Measurements from ENCODE around the gene FSTL4.
"Not testable (repeated sequence)": the region's sequence is repeated elsewhere in the genome, so short reads cannot be mapped to it uniquely, and the experiment has no call there.

The FSTL4 gene

DNA sequence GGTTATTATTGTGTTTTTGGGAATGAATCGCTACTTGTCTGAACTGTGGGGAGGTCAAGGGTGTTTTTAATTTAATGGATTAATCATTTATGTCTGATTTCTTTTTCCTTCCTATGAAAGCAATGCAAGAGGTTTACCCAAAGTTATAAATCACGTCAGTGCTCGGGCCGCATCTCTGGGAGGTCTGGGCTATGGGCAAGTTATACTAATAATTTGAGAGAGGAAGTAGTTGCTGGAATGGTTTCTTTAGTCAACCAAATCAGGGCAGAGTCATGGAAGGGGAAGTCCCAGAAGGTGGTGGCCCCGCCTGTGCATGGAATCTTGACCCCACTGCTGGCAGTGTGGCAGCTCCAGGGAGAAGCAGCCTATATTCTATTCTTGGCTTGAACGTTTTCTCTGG, 380.3 kb downstream of the FSTL4 start:
- no peak for DNase-seq

DNA sequence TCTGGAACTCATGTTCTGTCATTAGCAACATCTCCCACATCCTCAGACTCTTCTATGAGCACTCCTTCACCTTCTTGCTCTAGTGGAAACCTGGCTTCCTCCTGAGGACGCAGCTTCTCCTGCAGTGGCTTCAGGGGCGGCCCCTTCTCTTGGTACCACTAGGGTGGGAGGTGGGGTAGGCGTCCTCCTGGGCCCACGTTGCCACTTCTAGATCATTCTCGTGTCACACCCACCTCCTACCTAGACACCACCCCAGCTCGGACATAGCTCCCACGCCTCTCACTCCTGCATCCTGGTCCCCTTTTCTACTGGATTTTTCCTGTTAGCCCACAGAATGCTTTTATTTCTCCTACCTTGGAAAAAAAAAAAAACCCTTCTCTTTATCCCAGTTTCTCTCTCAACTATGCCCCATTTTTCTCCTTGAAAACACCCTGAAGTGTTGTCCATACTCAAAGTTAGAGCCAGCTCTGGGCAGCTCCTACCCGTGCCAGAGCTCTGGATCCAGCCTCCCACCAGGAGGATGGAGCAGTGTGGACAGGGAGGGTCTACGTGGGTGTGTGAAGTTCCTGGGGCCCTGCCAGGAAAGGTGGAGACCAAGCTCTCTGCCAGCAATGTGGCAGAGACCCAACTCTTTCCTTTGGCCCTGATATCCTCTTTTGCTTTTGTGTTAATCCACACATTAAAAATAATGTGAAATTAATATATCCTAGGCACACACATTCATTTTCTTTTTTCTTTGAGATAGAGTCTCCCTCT, 381.3 kb downstream of the FSTL4 start:
- DNase-seq, result no peak

DNA sequence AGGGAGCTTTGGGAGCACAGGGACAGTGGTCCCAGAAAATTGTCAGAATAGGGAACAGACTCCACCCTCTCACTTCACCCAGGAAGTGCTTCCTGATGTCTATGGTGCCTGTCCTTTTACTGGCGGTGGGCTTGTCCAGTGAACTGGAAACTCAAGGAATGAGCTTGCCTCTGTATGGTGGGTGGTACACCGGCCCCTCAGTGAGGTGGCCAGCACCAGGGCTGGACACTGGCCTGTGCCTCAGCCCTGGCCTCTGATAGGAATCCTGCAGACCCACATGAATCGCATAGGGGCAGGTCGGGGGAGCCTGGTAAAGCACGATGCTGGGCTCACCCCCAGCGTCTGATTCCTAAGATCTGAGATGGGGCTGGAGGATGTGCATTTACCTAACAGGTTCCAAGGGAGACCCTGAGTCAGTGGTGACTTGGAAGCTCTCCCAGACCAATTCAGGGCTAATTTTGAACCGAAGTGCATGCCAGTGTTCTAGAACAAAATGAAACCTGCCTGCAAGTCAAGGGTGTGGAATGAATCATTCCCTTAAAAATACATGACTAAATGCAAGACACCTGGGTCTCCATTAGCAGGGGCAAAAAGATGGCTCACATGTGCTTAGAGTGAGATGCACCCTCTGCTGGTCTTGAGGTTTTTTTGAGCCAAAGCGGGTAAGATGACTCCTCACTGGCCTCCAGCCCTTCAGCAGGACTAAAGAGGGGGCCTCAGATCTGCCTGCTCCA, 382.2 kb downstream of the FSTL4 start:
- DNase-seq, result no peak

DNA sequence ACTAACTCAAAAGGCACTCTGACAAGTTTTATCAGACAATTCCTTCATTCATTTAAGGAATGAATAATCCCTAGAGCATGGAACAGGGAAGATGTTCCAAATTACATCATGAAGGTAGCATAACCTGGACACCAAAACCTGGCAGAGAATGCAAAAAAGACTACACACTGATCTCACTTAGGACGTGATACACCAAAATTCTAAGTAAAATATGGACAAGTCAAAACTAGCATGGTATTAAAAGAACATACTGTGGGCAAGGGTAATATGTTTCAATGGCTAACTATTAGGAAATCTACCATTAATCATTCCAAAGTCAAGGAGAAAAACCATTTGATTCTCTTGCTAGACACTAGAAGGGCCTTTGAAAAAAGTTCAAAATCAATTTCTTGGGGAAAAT, 384.0 kb downstream of the FSTL4 start:
- DNase-seq, result no peak

DNA sequence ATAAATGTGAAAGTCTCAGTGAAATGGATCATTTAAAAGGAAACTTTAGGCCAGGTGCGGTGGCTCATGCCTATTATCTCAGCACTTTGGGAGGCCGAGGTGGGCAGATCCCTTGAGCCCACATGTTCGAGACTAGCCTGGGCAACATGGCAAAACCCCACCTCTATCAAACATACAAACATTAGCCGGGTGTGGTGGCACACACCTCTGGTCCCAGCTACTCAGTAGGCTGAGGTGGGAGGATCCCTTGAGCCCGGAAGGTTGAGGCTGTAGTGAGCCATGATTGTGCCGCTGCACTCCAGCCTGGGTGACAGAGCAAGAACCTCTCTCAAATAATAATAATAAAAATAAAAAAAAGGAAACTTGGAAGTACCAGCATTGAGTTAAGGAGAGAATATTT, 384.4 kb downstream of the FSTL4 start:
- no peak for DNase-seq

DNA sequence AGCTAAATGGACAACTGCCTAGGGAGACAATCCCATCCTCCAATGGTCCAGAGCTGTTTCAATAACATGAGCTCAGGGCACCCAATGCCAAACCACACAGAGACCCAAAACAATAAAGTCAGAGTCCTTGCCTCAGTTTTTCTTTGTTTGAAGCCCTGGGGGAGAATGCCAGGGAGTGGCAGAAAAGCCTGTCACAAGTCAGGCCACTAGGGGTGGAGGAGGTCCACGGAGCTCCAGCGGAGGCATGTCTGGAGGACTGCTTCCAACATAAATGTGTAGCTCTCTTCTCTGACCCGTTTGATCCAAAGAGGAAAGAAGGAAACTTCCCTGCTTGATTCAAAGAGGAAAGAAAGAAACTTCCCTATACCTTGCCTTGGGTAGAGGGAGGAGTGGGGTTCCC, 385.3 kb downstream of the FSTL4 start:
- no peak for DNase-seq

DNA sequence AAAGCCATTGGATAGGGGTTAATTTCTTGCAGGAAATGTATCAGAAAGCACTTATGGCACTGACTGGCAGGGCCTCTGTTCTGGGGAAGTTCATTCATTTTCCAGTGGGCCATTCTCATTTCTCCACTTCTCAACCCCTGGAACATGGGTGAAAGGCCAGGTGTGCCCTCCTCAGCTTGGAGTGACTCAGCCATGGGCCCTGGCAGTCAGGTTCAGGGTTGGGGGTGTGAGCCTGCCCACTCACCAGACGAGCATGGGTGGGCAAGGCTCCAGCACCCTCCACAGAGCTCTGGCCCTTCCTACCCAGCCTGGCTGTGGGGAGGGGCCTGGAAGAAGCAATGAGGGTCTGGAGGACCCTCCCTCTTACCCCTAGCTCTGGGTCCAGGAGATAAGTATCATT, 386.2 kb downstream of the FSTL4 start:
- DNase-seq, result no peak

DNA sequence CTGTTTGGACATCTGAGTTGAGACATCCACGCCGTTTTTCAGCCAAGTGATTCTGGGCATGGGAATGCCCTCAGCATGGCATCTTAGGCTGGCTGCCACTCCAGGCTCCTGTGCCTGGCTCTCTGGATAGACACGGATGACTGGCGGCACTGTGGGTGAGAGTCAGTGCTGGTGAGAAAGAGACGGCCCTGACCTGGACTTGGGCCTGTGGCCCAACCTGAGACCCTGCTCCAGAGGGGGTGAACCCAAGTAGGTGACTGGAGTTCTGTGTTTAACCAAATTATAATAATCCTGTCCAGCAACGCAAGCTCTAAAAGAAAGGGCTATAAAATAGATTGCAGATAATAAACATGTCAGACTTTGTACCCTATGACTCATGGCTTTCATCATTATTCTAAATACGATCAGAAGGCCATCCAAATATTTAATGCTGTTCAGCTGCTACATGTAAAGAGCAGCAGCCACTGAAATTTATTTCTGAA, 386.6 kb downstream of the FSTL4 start:
- no peak for DNase-seq

DNA sequence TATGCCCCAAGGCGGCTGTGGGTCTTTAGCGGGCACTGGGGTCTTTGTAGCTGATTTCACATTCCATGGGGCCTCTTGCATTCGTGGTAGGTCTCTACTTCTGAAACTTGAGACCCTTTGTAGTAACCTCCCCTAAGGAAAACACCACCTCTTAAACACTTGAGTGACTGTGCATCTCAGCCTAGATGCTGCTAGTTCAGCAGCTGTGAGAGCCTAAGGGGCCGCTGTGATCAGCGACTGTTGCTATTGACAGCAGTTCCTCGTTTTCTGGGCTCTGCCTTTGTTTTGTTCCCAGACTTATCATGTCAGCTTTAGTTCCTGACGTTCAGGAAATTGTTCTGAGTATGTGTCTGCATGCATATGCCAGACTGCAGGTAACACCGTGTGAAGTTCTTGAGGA, 389.4 kb downstream of the FSTL4 start:
- DNase-seq, result no peak

DNA sequence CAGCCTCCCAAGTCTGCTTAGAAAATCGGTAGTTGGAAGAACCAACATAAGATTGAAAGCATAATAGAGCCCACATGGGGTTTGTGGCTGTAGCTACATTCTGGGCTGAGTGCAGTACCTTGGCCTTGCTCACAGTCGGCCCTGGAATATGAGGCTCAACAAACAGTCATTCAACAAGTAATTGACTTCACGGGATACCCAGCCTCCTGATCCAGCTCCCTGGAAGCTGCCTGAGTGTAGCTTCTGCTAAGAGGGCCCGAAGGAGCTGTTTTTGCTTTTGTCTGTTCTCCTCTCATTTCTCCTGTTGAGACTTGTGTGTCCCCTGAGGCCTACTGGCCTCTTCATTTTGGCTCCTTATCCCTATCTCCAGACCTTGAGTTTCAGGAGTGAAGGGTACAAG, 389.8 kb downstream of the FSTL4 start:
- no peak for DNase-seq

DNA sequence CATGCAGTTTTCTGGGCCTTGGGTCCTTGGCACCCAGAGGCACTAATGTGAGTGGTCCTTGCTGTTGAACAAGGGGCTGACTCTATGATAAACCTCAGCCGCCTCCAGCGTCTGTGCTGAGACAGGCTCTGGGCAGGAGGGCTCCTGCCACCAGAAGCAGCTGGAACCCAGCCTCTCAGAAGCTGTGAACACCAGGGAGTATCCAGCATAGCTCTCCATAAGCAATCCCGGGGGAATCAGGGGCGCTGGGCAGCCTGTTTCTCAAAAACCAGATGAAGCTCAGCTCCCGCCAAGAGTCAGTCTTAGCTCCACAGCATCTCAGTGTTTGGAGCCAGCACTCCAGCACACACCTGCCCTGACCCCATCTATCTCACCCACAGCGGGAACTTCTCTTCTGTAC, 390.3 kb downstream of the FSTL4 start:
- DNase-seq, result no peak

DNA sequence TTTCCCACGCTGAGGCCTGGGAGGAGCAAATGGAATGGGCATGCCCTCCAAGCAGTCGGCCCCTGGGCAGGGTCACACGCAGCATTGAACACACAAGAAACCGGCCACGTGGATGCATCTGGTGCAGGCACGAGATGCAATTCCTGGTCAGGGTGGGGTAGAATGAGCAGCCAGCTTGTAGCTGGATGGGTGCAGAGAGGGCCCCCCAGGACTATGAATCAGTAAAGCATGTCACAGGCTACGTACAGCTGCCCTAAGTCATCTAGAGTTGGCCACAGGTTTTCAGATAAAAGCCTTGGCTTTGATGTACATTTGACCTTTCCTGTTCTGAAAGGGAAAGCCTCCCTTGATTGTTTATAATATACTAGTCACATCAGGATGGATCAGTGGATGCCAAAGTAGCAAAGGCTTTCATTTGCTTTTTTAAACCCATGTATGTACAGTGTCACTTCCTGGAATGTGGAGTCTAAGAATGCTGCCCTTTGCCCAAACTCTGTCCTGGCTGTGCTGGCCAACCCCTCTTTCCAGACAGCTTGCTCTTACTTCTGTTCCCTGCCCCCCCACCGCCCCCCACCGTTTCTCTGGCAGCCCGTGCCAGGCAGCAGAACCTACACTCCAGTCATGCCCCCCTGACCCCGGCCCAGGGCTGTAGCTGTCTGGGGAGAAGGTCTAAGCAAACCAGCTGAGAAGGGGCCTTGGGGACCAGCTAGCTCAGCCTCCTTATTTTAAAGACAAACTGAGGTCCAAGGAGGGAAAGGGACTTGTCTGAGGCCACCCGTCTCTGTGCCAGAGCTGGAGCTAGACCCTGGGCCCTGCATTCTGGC, 391.3 kb downstream of the FSTL4 start:
- DNase-seq, result no peak

DNA sequence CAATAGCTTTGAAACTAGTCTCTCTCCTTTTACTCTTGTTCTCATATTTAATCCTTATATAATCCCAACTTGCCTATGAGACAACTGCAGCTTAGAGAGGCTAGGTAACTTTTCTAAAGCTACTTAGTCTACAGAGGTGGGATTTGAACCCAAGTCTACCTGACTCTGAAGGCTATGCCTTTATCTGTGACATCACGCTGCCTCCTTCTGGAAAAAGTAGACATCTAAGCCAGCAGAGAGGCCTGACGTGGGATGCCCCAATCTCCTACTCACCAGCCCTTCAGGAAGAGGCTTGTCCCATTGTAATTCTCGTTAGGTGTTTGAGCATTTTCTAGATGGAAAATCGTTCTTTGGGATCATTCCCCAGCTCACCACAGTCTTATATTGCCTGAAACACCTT, 393.0 kb downstream of the FSTL4 start:
- DNase-seq, result no peak

DNA sequence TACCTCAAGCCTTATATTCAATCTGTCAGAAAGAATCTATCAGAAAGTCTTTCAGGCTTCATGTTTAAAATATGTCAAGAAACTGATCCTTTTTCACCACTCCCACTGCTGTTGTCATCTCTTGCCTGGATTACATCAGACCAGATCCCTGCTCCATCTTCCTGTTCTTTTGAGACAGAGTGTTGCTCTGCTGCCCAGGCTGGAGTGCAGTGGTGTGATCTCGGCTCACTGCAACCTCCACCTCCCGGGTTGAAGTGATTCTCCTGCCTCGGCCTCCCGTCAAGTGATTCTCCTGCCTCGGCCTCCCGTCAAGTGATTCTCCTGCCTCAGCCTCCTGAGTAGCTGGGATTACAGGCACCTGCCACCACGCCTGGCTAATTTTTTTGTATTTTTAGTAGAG, 396.2 kb downstream of the FSTL4 start:
- DNase-seq, result not testable (repeated sequence)

DNA sequence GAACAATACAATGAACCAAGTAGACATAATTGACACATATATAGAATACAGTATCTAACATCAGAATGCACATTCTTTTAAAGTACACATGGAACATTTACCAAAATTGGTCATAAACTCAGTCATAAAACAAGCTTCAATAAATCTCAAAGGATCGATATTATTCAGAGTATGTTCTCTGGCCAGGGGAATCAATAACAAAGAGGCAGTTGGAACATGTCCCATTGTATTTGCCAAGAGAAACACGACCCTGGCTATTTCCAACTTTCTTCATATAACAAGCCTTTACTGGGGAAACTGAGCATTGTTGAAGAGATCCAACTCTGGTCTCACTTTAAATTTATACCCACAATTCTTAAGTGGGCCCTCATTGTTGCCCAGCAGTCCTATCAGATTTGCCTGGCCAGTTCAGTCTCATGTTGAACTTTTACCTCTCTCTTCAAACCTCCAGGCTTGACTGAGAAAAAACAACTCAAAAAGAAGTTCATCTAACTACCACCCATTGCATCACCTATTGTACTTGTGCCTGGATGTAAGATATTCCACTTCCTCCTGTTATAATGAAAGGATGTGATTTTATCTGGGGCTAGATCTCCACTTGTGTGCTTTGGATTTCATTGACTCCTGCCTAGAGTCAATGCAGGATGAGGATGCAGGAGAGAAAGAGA, 398.1 kb downstream of the FSTL4 start:
- no peak for DNase-seq

DNA sequence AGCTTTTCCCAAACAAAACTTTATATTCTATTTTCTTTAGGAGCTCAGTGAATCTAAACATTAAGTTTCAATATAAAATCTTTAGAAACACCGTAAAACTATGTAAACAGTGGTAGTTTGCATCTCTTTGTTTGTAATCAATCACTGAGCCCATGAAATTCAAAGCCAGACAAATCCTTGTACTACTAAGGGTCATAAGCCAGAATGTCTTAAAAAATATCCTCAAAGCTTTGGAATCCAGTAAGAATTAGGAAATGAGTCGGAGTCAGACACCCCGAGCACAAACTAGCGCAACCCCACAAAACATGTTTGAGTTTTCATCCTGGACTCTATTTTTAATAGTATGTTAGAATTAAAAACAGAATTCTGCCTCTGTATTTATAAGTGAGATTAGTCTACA, 406.7 kb downstream of the FSTL4 start:
- no peak for DNase-seq

DNA sequence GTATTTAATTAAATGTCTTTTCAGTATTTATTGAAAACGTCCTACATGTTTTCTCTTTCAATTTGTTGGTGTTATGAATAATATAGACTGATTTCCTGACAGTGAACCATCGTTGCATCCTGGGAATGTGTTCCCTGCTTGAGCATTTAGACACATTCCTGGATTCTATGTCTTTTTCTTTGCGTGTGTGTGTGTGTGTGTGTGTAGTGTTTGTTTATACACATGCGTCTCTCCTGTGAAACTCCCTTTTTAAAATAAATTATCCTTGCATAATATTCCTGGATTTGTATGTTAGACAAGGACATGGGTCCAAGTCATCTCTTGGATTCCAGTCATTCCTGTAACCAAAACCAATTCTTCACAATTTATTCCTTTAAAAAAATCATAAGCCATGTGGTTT, 407.1 kb downstream of the FSTL4 start:
- no peak for DNase-seq

DNA sequence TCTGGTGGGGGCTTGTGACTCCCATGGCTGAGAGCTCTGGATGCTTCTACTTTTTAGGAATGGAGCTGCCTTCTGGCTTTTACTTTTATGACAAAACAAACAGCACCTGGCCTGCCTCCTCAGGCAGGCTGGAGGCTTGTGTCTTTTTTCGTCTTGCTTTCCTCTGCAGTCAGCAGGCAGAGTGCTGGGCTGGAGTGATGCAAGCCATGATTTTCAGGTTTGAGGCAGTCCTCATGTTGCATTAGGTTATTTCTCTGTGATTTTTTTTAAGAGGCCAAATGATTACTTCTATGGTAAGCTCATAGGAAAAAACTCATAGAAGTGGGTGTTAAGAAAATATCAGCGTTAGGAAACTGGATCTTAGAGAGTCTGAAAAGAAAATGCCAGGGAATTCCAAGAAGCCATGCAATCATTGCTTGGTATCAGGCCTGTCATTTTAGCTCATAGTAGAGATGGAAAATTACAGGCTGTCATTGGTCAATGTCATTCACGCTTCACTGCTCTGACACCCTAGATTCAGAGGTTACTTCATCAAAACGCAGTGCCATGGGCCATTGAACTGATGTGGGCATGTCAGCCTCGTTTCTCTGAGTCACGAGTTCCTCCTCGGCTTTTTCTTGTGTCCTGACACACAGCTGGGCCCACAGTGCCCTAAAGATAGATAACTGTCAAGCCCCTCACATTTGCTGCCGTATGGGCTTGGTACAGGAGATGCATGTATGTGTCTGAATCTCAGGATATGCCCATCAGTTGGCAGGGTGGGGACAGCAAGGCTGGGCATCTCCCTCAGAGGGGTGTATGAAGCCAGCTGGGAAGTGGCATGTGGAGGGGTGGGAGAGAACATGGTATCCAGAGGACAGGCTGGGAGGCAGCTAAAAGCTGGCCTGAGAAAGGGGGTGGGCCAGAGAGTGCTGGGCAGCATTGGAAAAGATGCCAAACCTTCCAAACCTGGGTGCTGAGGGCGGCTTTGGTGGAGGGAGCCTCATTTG, 408.7 kb downstream of the FSTL4 start:
- DNase-seq, result no peak

DNA sequence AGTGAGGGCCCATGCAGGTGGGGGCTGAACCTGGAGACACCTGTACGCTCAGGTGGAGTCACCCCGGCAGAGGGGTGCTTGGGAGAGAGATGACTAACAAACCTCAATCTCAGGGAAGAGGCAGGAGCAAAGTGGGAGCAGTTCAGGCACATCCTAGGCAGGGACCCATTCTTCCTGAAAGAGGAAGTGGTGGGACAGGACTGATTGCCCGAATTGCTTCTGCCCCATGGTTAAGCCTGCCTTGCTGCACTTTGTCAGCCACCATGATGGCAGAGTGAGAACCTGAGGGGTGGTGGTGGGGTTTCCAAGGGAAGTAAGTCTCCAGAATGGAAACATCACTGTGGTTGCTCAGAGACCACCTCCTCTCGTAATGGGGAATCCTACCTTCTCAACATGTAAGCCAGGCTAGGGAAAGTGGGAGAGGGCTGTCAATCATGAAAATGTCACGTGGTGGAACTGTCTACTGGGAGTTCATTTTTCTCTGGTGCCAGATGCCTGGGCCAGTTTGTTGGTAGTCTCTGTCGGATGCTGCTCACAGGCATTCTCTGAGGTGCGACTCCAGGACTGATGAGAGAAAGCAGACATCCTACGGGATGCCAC, 410.2 kb downstream of the FSTL4 start:
- no peak for DNase-seq

DNA sequence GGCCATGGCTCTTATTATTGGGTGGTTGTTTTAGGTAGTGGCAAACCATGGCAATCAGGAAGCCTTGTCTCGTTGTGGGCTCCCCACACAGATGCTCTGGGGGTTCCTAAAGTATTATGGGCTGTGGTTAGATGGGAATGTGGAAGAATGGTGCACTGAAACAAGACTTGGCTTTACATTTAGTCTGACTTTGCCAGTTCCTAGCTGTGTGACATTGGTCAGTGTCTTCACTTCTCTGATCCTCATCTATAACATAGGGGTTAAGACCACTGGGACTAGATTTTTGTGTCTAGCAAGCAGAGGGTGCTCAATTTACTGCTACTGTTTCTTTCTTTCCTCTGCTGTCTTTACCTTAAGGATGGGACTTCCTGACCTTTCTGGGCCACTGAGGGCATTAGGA, 411.0 kb downstream of the FSTL4 start:
- no peak for DNase-seq

DNA sequence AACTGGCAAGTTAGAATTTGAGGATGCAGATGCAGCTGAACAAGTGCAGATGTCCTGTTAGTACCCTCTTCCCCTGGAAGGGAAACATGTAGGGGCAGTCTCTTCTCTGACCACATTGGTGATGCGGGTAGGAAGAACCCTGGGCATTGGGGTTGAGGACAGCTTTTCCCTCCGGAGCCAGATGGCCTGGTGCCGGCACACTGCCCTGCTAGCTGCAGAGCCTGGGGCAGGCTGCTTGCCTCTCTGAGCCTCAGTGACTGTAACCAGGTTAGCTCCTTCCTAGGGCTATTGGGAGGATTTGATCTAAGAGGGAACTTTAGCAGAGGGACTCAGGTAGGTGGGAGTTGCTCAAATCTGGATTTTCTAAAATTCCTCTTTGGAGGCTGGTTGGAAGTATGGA, 412.1 kb downstream of the FSTL4 start:
- no peak for DNase-seq

All from NCI-H187 treated with DMSO at 0.1 percent for 48 hours (cell line).